HepG2 (cell line): Measurements from ENCODE around the gene SPX. TPM values are rescaled to one million over a fixed set of nuclear protein-coding genes. Genes with fewer than 3 reads are reported as not detected.
A peak's percentile ranks its signal among the peaks of the same experiment; 100 is the strongest.

ENCODE experiments used
- EZH2 ChIP-seq: conservative IDR thresholded peaks from 2 replicates; pipeline ENCODE4 v1.6.1; 2012; ENCODE audit warnings: mild to moderate bottlenecking, low read depth, low read length, moderate library complexity
- GABPB1 ChIP-seq: IDR thresholded peaks from 2 replicates; pipeline ENCODE4 v1.6.1; 2016; ENCODE audit warnings: mild to moderate bottlenecking, missing genetic modification reagents, moderate library complexity, missing compliant biosample characterization
- HNRNPL ChIP-seq: fragments of 200-400 bp; formaldehyde crosslinking; IDR thresholded peaks from 2 replicates; pipeline ENCODE4 v1.6.1; 2017; ENCODE audit warnings: mild to moderate bottlenecking, low read depth, low read length
- HNRNPLL ChIP-seq: fragments of 200-400 bp; formaldehyde crosslinking; IDR thresholded peaks from 2 replicates; pipeline ENCODE4 v1.6.1; 2017; ENCODE audit warnings: mild to moderate bottlenecking, low read depth, low read length; ENCODE audit not compliant: poor library complexity, severe bottlenecking
- KDM5B ChIP-seq: sonication (generic); formaldehyde crosslinking; IDR thresholded peaks from 2 replicates; pipeline ENCODE4 v1.4.0; 2020; ENCODE audit warnings: missing genetic modification reagents, mild to moderate bottlenecking, borderline replicate concordance
- PHF8 ChIP-seq: sonication (generic); formaldehyde crosslinking; IDR thresholded peaks from 2 replicates; pipeline ENCODE4 v1.5.0; 2020; ENCODE audit warnings: missing genetic modification reagents
- POLR2AphosphoS5 ChIP-seq: IDR thresholded peaks from 2 replicates; pipeline ENCODE4 v1.6.1; 2012; ENCODE audit warnings: low read depth, low read length
- RXRA ChIP-seq: sonication (generic); formaldehyde crosslinking; IDR thresholded peaks from 2 replicates; pipeline ENCODE4 v1.5.1; 2020; ENCODE audit warnings: missing genetic modification reagents
- RXRB ChIP-seq: IDR thresholded peaks from 2 replicates; pipeline ENCODE4 v1.6.1; 2016; ENCODE audit warnings: borderline replicate concordance, missing genetic modification reagents, missing compliant biosample characterization
- SALL1 ChIP-seq: sonication (generic); formaldehyde crosslinking; IDR thresholded peaks from 2 replicates; pipeline ENCODE4 v1.8.0; 2022; ENCODE audit warnings: mild to moderate bottlenecking, missing genetic modification reagents
- WIZ ChIP-seq: sonication (generic); formaldehyde crosslinking; IDR thresholded peaks from 2 replicates; pipeline ENCODE4 v1.5.1; 2020; ENCODE audit warnings: mild to moderate bottlenecking, missing genetic modification reagents
- ZNF44 ChIP-seq: sonication (generic); formaldehyde crosslinking; IDR thresholded peaks from 2 replicates; pipeline ENCODE4 v1.5.1; 2020; ENCODE audit warnings: mild to moderate bottlenecking, missing genetic modification reagents
- ZNF687 ChIP-seq: sonication (generic); formaldehyde crosslinking; IDR thresholded peaks from 2 replicates; pipeline ENCODE4 v1.5.1; 2020; ENCODE audit warnings: mild to moderate bottlenecking, missing genetic modification reagents, moderate library complexity
- ZNF777 ChIP-seq: sonication (generic); formaldehyde crosslinking; IDR thresholded peaks from 2 replicates; pipeline ENCODE4 v1.4.0; 2020; ENCODE audit warnings: missing genetic modification reagents
- ZNF800 ChIP-seq: sonication (generic); formaldehyde crosslinking; IDR thresholded peaks from 2 replicates; pipeline ENCODE4 v1.4.0; 2020; ENCODE audit warnings: missing genetic modification reagents
- ZNF883 ChIP-seq: sonication (generic); formaldehyde crosslinking; IDR thresholded peaks from 2 replicates; pipeline ENCODE4 v1.5.1; 2020; ENCODE audit warnings: mild to moderate bottlenecking, missing genetic modification reagents; ENCODE audit errors: not compliant biosample characterization
- ZNF891 ChIP-seq: sonication (generic); formaldehyde crosslinking; IDR thresholded peaks from 2 replicates; pipeline ENCODE4 v1.5.0; 2020; ENCODE audit warnings: mild to moderate bottlenecking, missing genetic modification reagents
- polyA plus RNA-seq, 8 experiments: library from polyadenylated mRNA; depleted of rRNA in 3 of 8; stranded (reverse) in 7 of 8; unstranded in 1 of 8; fragments of >200 nt; fragmentation: Illumina TruSeq in 4 of 8; extraction: Trizol in 4 of 8; gene quantifications; 2 replicates each; pipeline versions ENCODE4 v1.2.1 to v1.2.3, GENCODE V29; 2011 to 2016; ENCODE audit warnings: low read depth in 4 of 8, missing spikeins in 1 of 8, mixed read lengths in 1 of 8; ENCODE audit not compliant: insufficient read depth in 1 of 8
- total RNA-seq, 5 experiments: library from RNA; depleted of rRNA; stranded (reverse); fragments of >200 nt; fragmentation: Illumina TruSeq; extraction: Trizol; gene quantifications; 2 replicates each; pipeline ENCODE4 v1.2.3, GENCODE V29; 2016; ENCODE audit warnings: low read depth in 1 of 5
- TF ChIP-seq, protein P1 (sequence below): sonication (generic); formaldehyde crosslinking; IDR thresholded peaks from 2 replicates; pipeline ENCODE4 v1.9.0; 2022; ENCODE audit warnings: low read depth, missing genetic modification reagents
- TF ChIP-seq, protein P2 (sequence below): sonication (generic); formaldehyde crosslinking; IDR thresholded peaks from 2 replicates; pipeline ENCODE4 v1.4.0; 2020; ENCODE audit warnings: mild to moderate bottlenecking, missing genetic modification reagents

Gene SPX
- total and polyA plus RNA-seq, 2 of the 13 experiments (the other 11 are each of a cell fraction or from before 2014, with no cell fraction given), result 0.07 to 0.16 TPM

DNA sequence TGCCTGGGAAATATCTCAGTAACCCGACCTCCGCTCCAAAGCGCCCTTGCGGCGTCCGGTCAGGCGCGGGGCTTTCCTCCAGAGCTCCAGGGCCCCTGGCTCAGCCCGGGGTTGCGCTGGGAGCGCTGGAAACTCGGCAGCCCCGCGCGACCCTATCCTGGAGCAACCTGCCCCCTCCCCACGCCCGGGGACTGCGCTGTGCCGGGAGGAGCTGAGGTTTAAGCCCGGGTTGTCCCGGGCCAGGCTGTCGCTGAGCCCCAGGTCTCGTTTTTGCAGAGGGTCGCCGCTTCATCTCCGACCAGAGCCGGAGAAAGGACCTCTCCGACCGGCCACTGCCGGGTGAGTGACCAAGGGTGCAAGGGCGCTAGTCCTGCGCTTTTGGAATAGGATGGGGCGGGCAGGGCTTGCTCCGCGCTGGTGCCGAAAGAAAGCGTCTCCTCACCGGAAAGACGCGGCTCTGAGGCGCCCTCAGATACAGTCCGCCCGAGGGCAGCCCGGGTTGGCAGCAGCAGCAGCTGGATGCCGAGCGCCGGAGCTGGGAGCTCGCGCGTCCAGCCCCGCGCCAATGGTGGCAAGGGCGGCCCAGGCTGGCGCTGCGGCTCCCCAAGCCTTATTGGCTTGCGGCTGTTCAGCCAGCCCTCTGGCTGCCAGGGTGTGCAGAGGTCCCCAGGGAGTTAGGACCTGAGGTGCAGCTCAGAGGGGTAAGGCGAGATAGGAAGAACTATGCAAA is 1.5 kb downstream of the SPX start (continued):
- TF ChIP-seq, protein P1, sequence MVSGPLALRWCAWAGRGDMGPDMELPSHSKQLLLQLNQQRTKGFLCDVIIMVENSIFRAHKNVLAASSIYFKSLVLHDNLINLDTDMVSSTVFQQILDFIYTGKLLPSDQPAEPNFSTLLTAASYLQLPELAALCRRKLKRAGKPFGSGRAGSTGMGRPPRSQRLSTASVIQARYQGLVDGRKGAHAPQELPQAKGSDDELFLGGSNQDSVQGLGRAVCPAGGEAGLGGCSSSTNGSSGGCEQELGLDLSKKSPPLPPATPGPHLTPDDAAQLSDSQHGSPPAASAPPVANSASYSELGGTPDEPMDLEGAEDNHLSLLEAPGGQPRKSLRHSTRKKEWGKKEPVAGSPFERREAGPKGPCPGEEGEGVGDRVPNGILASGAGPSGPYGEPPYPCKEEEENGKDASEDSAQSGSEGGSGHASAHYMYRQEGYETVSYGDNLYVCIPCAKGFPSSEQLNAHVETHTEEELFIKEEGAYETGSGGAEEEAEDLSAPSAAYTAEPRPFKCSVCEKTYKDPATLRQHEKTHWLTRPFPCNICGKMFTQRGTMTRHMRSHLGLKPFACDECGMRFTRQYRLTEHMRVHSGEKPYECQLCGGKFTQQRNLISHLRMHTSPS, result 0 out of 2 replicates have a peak, but pooled peaks have one; percentile 21
- TF ChIP-seq HNRNPLL (peak; percentile 92), ZNF44 (no peak), ZNF800 (CRISPR knock-in tag) (peak; percentile 100), RXRB (no peak), GABPB1 (CRISPR knock-in tag) (peak; percentile 66; the same call in 1 of the 2 replicates), ZNF891 (CRISPR knock-in tag) (no peak), ZNF777 (CRISPR knock-in tag) (0 out of 2 replicates have a peak, but pooled peaks have one; percentile 26), POLR2AphosphoS5 (no peak), RXRA (CRISPR knock-in tag) (no peak), ZNF883 (CRISPR knock-in tag) (no peak), HNRNPL (0 out of 2 replicates have a peak, but pooled peaks have one; percentile 43), ZNF687 (peak; percentile 45), KDM5B (CRISPR knock-in tag) (peak; percentile 18; the same call in 1 of the 2 replicates), EZH2 (no peak), WIZ (CRISPR knock-in tag) (no peak), PHF8 (CRISPR knock-in tag) (0 out of 2 replicates have a peak, but pooled peaks have one; percentile 21), SALL1 (no peak)
- TF ChIP-seq, protein P2, sequence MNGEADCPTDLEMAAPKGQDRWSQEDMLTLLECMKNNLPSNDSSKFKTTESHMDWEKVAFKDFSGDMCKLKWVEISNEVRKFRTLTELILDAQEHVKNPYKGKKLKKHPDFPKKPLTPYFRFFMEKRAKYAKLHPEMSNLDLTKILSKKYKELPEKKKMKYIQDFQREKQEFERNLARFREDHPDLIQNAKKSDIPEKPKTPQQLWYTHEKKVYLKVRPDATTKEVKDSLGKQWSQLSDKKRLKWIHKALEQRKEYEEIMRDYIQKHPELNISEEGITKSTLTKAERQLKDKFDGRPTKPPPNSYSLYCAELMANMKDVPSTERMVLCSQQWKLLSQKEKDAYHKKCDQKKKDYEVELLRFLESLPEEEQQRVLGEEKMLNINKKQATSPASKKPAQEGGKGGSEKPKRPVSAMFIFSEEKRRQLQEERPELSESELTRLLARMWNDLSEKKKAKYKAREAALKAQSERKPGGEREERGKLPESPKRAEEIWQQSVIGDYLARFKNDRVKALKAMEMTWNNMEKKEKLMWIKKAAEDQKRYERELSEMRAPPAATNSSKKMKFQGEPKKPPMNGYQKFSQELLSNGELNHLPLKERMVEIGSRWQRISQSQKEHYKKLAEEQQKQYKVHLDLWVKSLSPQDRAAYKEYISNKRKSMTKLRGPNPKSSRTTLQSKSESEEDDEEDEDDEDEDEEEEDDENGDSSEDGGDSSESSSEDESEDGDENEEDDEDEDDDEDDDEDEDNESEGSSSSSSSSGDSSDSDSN (CRISPR knock-in tag), result peak; percentile 82
